Kidney (tissue), 22 donors: Measurements from ENCODE around the gene NRTN. TPM values are rescaled to one million over a fixed set of nuclear protein-coding genes. Genes with fewer than 3 reads are reported as not detected.
A peak's percentile ranks its signal among the peaks of the same experiment; 100 is the strongest.

Experiments
- DNase-seq, 5 donors: peaks; one replicate each; pipeline ENCODE4 v3.0.0-alpha.2; 2013 to 2020
- FAIRE-seq: peaks from 2 replicates; lab custom pipeline; 2012; peaks lifted over from hg19 to GRCh38; lab: Jason Lieb, UNC
- H3K27ac ChIP-seq, 2 donors: one replicate each; pipeline ENCODE4 v1.7.0; 2013; ENCODE audit warnings: low read depth in 2 of 2, low read length in 2 of 2, inconsistent platforms in 1 of 2
- H3K27me3 ChIP-seq: one replicate; pipeline ENCODE4 v1.7.1; 2013; ENCODE audit warnings: low read length, inconsistent platforms; ENCODE audit not compliant: control insufficient read depth, insufficient read depth
- H3K36me3 ChIP-seq, 3 donors: one replicate each; pipeline versions ENCODE4 v1.7.0 to v1.7.1; 2013; ENCODE audit warnings: low read length in 3 of 3, control low read depth in 1 of 3, inconsistent platforms in 1 of 3; ENCODE audit not compliant: insufficient read depth in 3 of 3, control insufficient read depth in 2 of 3
- H3K4me1 ChIP-seq, 3 donors: one replicate each; pipeline versions ENCODE4 v1.7.0 to v1.7.1; 2013; ENCODE audit warnings: low read length in 3 of 3, inconsistent platforms in 1 of 3, low read depth in 1 of 3; ENCODE audit not compliant: control insufficient read depth in 2 of 3, insufficient read depth in 2 of 3
- H3K4me3 ChIP-seq, 3 donors: one replicate each; pipeline versions ENCODE4 v1.7.0 to v1.8.1; 2013; ENCODE audit warnings: low read length in 3 of 3, control low read depth in 1 of 3, inconsistent platforms in 1 of 3
- H3K9ac ChIP-seq, 3 donors: one replicate each; pipeline versions ENCODE4 v1.7.0 to v1.7.1; 2013; ENCODE audit warnings: low read length in 3 of 3, control low read depth in 1 of 3, inconsistent platforms in 1 of 3
- H3K9me3 ChIP-seq, 3 donors: one replicate each; pipeline versions ENCODE4 v1.7.0 to v1.7.1; 2013; ENCODE audit warnings: low read length in 3 of 3, control low read depth in 1 of 3, inconsistent platforms in 1 of 3; ENCODE audit not compliant: control insufficient read depth in 2 of 3, insufficient read depth in 1 of 3
- intact Hi-C: fragments of 100-400 bp; cut with DNase I; formaldehyde crosslinking; loops from one replicate; pipeline ENCODE4 v1.11.1; 2022
- long read RNA-seq, 10 donors: library from polyadenylated mRNA in 1 of 10; unstranded in 1 of 10; transcript quantifications; one replicate each; pipeline ENCODE4 v2.0.0 and lab custom pipeline, GENCODE V29; 2021 to 2026
- polyA plus RNA-seq: library from polyadenylated mRNA; stranded (reverse); fragments of 350-450 nt; fragmentation: Illumina TruSeq; extraction: RNeasy Lipid Tissue Mini Kit (QIAGEN cat#74804); gene quantifications from one replicate; pipeline ENCODE4 v1.2.3, GENCODE V29; 2014; ENCODE audit warnings: low read depth, low replicate concordance; ENCODE audit not compliant: insufficient read depth
- total RNA-seq: library from RNA; stranded (reverse); fragmentation: NEBNext Ultra II Directional; extraction: Animal tissue kit (Norgen Biotek cat#: 25700); gene quantifications from one replicate; pipeline ENCODE4 v1.2.1, GENCODE V29; 2021
- TF ChIP-seq, protein P1 (sequence below): IDR thresholded peaks from 3 replicates; pipeline ENCODE4 v1.5.1; 2012; ENCODE audit warnings: mild to moderate bottlenecking, moderate library complexity, borderline replicate concordance; ENCODE audit not compliant: insufficient read depth; ENCODE audit errors: extremely low read depth
- donor health status: control.
- donor health status: control.
- donor health status: control.
- donor health status: control.
- donor health status: control.
- donor health status: DM: yes; HTN: yes; CAD: no.
- donor health status: Normal renal cell carcinoma (clear cell type).

NRTN gene, protein sequence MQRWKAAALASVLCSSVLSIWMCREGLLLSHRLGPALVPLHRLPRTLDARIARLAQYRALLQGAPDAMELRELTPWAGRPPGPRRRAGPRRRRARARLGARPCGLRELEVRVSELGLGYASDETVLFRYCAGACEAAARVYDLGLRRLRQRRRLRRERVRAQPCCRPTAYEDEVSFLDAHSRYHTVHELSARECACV
- total RNA-seq, result 3.5 TPM
- 5.8 TPM for polyA plus RNA-seq
- long read RNA-seq, donor 1, result 0 reads
- long read RNA-seq, donor 2, result 0 reads
- long read RNA-seq, donor 3, result 0 reads
- long read RNA-seq, donor 4, partial matches to known transcripts, result 5 of 5 reads
- long read RNA-seq, donor 4, other reads (novel, unspliced or antisense), result 0 of 5 reads
- long read RNA-seq, donor 5, result 0 reads
- long read RNA-seq, donor 6, partial matches to known transcripts, result 11 of 11 reads
- long read RNA-seq, donor 6, other reads (novel, unspliced or antisense), result 0 of 11 reads
- long read RNA-seq, donor 7, partial matches to known transcripts, result 1 of 14 reads
- long read RNA-seq, donor 7, other reads (novel, unspliced or antisense), result 11 of 14 reads
- long read RNA-seq, donor 8, result 0 reads
- long read RNA-seq, donor 9, result 0 reads
- long read RNA-seq, donor 10, partial matches to known transcripts, result 0 of 7 reads
- long read RNA-seq, donor 10, other reads (novel, unspliced or antisense), result 5 of 7 reads

DNA sequence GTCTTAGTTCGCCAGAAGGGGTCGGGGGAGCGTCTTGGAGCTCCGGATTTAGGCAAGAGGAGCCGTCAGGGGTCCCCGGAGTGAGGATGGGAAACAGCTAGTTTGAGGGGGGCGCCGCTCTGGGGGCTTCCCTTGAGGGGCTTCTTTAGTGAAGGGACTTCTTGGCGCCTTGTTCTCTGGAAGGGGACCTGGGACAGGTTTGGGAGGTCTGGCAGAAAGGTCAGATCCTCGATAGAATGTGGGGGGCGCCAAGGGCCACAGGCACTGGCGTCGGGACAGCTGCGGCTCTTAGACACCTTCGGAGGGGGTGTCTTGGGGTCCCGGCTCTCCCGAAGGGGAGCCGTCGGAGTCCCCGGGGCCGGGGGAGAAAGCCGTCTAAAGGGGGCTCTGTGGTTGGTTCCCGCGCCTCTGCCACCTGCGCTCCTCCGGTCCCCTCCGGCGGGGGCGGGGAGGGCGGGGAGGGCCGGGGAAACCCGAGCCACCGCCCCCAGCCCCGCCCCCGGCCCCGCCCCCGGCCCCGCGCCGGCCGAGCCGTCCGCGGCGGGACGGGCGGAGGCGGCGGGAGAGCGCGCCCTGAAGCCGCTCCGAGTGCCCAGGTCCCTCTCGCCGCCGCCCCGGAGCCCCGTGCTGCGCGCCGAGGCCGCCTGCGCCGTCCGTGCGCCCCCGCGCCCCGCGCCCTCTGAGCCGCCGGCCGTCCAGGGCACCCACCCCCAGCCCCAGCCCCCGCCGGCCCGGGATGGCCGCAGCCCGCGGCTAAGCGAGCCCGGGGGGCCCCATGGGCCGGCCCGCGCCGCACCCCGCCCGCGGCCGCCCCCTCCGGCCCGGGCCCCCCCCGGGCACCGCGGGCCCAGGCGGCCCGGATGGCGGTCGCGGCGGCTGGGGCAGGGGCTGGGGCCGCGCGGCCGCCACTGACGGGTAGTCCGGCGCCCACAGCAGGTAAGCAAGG, at the start of gene NRTN:
NRTN (plus strand) TSS at position 552 of the 946 bp plus-strand sequence. CDS start 19,099 bp downstream, outside the sequence.
- no peak within 1 kb of the TSS for H3K9ac ChIP-seq
- peak within 1 kb of the TSS in 1 of 3 donors; percentile 21 for H3K4me3 ChIP-seq
- intact Hi-C loops, result loop anchor here (10.0 kb wide), 1 partner anchor 90 kb away; no protein-coding TSS in a partner anchor
- no peak for FAIRE-seq
- no peaks in the 10 kb centered on the region for H3K27me3 ChIP-seq
- TF ChIP-seq, protein P1, sequence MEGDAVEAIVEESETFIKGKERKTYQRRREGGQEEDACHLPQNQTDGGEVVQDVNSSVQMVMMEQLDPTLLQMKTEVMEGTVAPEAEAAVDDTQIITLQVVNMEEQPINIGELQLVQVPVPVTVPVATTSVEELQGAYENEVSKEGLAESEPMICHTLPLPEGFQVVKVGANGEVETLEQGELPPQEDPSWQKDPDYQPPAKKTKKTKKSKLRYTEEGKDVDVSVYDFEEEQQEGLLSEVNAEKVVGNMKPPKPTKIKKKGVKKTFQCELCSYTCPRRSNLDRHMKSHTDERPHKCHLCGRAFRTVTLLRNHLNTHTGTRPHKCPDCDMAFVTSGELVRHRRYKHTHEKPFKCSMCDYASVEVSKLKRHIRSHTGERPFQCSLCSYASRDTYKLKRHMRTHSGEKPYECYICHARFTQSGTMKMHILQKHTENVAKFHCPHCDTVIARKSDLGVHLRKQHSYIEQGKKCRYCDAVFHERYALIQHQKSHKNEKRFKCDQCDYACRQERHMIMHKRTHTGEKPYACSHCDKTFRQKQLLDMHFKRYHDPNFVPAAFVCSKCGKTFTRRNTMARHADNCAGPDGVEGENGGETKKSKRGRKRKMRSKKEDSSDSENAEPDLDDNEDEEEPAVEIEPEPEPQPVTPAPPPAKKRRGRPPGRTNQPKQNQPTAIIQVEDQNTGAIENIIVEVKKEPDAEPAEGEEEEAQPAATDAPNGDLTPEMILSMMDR, result no peak
- H3K9me3 ChIP-seq, result no peaks in the 10 kb centered on the region
- no peak within 1 kb of the TSS for H3K27ac ChIP-seq
- peaks cover 0 to 10% (median 0%) of the 10 kb centered on the region in 3 donors for H3K4me1 ChIP-seq
- no peaks in the 10 kb centered on the region for H3K36me3 ChIP-seq
- peak; percentile 28 to 82 (median 54) for DNase-seq

- Histone ChIP-seq H3K36me3 (no peaks in the 10 kb centered on the region), H3K27ac (no peak overlapping the region), H3K9me3 (no peaks in the 10 kb centered on the region), H3K9ac (no peak overlapping the region), H3K4me1 (no peaks in the 10 kb centered on the region), H3K4me3 (no peak overlapping the region), H3K27me3 (no peaks in the 10 kb centered on the region)
- TF ChIP-seq, protein P1, result no peak
- intact Hi-C loops, result no loop called here
- DNase-seq (no peak), FAIRE-seq (no peak)
Observed at GRCh38 chr19:5762608-5763217, 42.2 kb upstream of the NRTN start.

GRCh38 chr19:5765220-5765619, 39.6 kb upstream of the NRTN start:
- Histone ChIP-seq H3K9me3 (no peaks in the 10 kb centered on the region), H3K4me3 (no peak overlapping the region), H3K36me3 (no peaks in the 10 kb centered on the region), H3K27me3 (no peaks in the 10 kb centered on the region), H3K27ac (no peak overlapping the region), H3K4me1 (no peaks in the 10 kb centered on the region), H3K9ac (no peak overlapping the region)
- no peak for FAIRE-seq
- TF ChIP-seq, protein P1, result no peak
- intact Hi-C loops, result no loop called here
- no peak for DNase-seq
